ENCODE measurements around the gene NID2.

DNA sequence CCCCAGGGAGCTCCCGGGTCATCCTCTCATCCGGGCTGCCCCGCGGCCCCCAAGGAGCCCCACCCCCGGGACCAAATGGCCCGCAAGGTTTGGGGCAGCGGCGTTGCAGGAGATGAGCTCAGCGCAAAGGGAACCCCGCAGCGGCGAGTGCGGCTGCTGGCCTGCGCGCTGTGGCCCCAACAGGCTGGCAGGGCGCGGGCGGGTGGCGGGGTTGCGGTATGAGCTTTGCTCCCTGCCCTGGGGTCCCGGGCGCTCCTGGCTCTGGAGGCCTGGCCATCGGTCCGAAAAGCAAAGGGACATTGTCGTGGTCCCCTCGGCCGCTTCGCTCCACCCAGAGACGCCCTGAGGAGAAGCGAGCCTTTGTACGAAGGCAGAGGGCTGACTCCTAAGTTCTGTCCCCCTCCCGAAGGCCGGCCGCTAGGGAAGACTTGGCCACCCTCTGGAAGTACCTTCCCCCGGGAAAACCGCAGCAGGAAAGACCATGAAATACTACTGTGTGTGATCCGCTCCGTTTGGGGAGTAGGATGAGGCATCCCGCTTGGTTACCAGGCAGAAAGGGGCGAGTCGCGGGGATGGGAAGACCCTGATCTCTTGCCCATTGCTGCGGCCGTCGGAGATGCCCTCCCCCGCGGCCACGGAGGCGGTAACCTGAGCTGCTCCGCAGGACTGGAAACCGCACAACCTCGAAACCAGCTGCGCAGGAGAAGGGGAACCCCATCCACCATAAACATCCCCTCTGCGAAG, 620 bp upstream of the NID2 start:
- TF ChIP-seq, protein P1, sequence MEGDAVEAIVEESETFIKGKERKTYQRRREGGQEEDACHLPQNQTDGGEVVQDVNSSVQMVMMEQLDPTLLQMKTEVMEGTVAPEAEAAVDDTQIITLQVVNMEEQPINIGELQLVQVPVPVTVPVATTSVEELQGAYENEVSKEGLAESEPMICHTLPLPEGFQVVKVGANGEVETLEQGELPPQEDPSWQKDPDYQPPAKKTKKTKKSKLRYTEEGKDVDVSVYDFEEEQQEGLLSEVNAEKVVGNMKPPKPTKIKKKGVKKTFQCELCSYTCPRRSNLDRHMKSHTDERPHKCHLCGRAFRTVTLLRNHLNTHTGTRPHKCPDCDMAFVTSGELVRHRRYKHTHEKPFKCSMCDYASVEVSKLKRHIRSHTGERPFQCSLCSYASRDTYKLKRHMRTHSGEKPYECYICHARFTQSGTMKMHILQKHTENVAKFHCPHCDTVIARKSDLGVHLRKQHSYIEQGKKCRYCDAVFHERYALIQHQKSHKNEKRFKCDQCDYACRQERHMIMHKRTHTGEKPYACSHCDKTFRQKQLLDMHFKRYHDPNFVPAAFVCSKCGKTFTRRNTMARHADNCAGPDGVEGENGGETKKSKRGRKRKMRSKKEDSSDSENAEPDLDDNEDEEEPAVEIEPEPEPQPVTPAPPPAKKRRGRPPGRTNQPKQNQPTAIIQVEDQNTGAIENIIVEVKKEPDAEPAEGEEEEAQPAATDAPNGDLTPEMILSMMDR (conservative IDR thresholded peaks at IDR 0.05; ENCODE audit: low read depth, low read length) = no peak
- no peak for TF ChIP-seq EZH2 (IDR thresholded peaks at IDR 0.05; ENCODE audit: borderline replicate concordance, low read depth, low read length, poor library complexity, severe bottlenecking)

All from A673 (cell line).